Keratinocyte (primary cell): ENCODE measurements around the gene ETHE1. TPM values are rescaled to one million over a fixed set of nuclear protein-coding genes. Genes with fewer than 3 reads are reported as not detected.

Experiments
- DNase-seq: peaks from one replicate; pipeline ENCODE4 v3.0.0-alpha.2; 2011; ENCODE audit warnings: low read depth, missing footprints, low spot score
- FAIRE-seq: peaks from 2 replicates; lab custom pipeline; 2011; peaks lifted over from hg19 to GRCh38; lab: Jason Lieb, UNC
- H2AFZ ChIP-seq: 2 replicates; pipeline ENCODE4 v1.6.0; 2012; ENCODE audit warnings: low read length, control low read depth, inconsistent platforms; ENCODE audit not compliant: control insufficient read depth
- H3K27ac ChIP-seq: 2 replicates; pipeline ENCODE4 v1.5.1; 2011; ENCODE audit warnings: low read length; ENCODE audit not compliant: control insufficient read depth, insufficient read depth
- H3K27me3 ChIP-seq: 3 replicates; pipeline ENCODE4 v1.6.0; 2011; ENCODE audit warnings: low read length; ENCODE audit not compliant: control insufficient read depth, insufficient read depth; ENCODE audit errors: extremely low read depth
- H3K36me3 ChIP-seq, 2 experiments: 2 replicates in 1 of 2; 3 replicates in 1 of 2; pipeline ENCODE4 v1.5.1; 2011; ENCODE audit warnings: low read length in 2 of 2, mild to moderate bottlenecking in 1 of 2; ENCODE audit not compliant: control insufficient read depth in 2 of 2, insufficient read depth in 2 of 2; ENCODE audit errors: extremely low read depth in 1 of 2
- H3K4me1 ChIP-seq: 3 replicates; pipeline ENCODE4 v1.5.1; 2011; ENCODE audit warnings: low read length; ENCODE audit not compliant: control insufficient read depth, insufficient read depth; ENCODE audit errors: extremely low read depth
- H3K4me2 ChIP-seq: 3 replicates; pipeline ENCODE4 v1.6.0; 2011; ENCODE audit warnings: low read depth, low read length; ENCODE audit not compliant: control insufficient read depth, insufficient read depth; ENCODE audit errors: extremely low read depth
- H3K4me3 ChIP-seq, 3 experiments: fragments of 200-600 bp in 1 of 3; sonication (generic) in 1 of 3; 2 replicates in 2 of 3; 3 replicates in 1 of 3; pipeline ENCODE4 v1.5.1; 2011 to 2016; ENCODE audit warnings: low read length in 3 of 3, mild to moderate bottlenecking in 3 of 3, control low read depth in 2 of 3, inconsistent platforms in 1 of 3, low read depth in 1 of 3, mixed read lengths in 1 of 3, mixed run types in 1 of 3, moderate library complexity in 1 of 3; ENCODE audit not compliant: control insufficient read depth in 2 of 3, insufficient read depth in 2 of 3; ENCODE audit errors: extremely low read depth in 1 of 3
- H3K79me2 ChIP-seq: 2 replicates; pipeline ENCODE4 v1.6.0; 2012; ENCODE audit warnings: low read length; ENCODE audit not compliant: control insufficient read depth, insufficient read depth
- H3K9ac ChIP-seq: 3 replicates; pipeline ENCODE4 v1.6.0; 2011; ENCODE audit warnings: low read length; ENCODE audit not compliant: control insufficient read depth, insufficient read depth; ENCODE audit errors: extremely low read depth
- H3K9me1 ChIP-seq: 3 replicates; pipeline ENCODE4 v1.6.0; 2011; ENCODE audit warnings: low read length; ENCODE audit not compliant: control insufficient read depth, insufficient read depth; ENCODE audit errors: extremely low read depth
- H3K9me3 ChIP-seq: 2 replicates; pipeline ENCODE4 v1.5.1; 2012; ENCODE audit warnings: low read depth, low read length; ENCODE audit not compliant: control insufficient read depth
- H4K20me1 ChIP-seq: 3 replicates; pipeline ENCODE4 v1.6.0; 2011; ENCODE audit warnings: low read length; ENCODE audit not compliant: control insufficient read depth, insufficient read depth; ENCODE audit errors: extremely low read depth
- EZH2 ChIP-seq: IDR thresholded peaks from one replicate; pipeline ENCODE4 v1.6.1; 2012; ENCODE audit warnings: inconsistent platforms, mild to moderate bottlenecking, low read length, moderate library complexity
- dilution Hi-C: fragments of 300-500 bp; cut with MboI; formaldehyde crosslinking; loops from one replicate; pipeline ENCODE4 v1.7.0; 2020; ENCODE audit warnings: low sequenced_read_pairs; ENCODE audit not compliant: extremely low pct_ligation_motif_present
- polyA plus RNA-seq, 5 experiments: library from polyadenylated mRNA; depleted of rRNA in 3 of 5; stranded (reverse) in 3 of 5; stranded (forward) in 1 of 5; unstranded in 1 of 5; fragments of >200 nt; gene quantifications; 1 replicate in 1 of 5; 2 replicates in 3 of 5; 3 replicates in 1 of 5; pipeline versions ENCODE4 v1.2.1 to v1.2.3, GENCODE V29; 2011 to 2012; ENCODE audit warnings: missing spikeins in 2 of 5, low read depth in 1 of 5, low replicate concordance in 1 of 5
- TF ChIP-seq, protein P1 (sequence below), 3 experiments: IDR thresholded peaks in 1 of 3; conservative IDR thresholded peaks in 1 of 3; optimal IDR thresholded peaks in 1 of 3; 2 replicates in 2 of 3; 3 replicates in 1 of 3; pipeline versions ENCODE3 to v1.5.1; 2011; ENCODE audit warnings: low read length in 3 of 3, mild to moderate bottlenecking in 3 of 3, moderate library complexity in 2 of 3, control low read depth in 1 of 3, inconsistent platforms in 1 of 3; ENCODE audit not compliant: insufficient read depth in 2 of 3; ENCODE audit errors: extremely low read depth in 1 of 3

Gene ETHE1
- polyA plus RNA-seq, 1 donor (not counting 4 experiments of a cell fraction or from before 2014, with no cell fraction given), result 234 TPM

DNA sequence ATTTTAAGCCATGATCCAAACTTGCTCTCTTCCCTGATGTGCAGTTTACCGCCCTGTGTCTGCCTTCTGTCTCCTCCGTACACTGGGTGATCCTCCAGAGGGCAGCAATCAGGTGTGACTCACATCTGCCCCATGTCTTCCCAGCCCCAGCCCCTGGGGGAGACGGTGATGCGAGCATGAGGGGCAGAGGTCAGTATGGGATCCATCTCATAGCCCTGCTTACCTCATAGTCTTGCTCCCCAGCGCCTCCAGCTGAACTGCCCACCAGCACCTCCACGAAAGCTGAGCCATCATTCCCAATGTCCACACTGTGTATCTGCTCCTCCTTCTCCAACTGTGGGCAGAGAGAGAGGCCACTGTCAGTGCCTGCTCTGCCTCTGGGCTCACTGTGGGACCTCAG lies 33.7 kb upstream of the ETHE1 start:
- H2AFZ ChIP-seq, result no peak overlapping the region
- H3K36me3 ChIP-seq, result peaks cover 1 to 9% of the 10 kb centered on the region in 2 experiments
- H3K27ac ChIP-seq, result no peak overlapping the region
- H3K9me1 ChIP-seq, result no peaks in the 10 kb centered on the region
- no peaks in the 10 kb centered on the region for H3K27me3 ChIP-seq
- no peaks in the 10 kb centered on the region for H3K79me2 ChIP-seq
- TF ChIP-seq, protein P1, sequence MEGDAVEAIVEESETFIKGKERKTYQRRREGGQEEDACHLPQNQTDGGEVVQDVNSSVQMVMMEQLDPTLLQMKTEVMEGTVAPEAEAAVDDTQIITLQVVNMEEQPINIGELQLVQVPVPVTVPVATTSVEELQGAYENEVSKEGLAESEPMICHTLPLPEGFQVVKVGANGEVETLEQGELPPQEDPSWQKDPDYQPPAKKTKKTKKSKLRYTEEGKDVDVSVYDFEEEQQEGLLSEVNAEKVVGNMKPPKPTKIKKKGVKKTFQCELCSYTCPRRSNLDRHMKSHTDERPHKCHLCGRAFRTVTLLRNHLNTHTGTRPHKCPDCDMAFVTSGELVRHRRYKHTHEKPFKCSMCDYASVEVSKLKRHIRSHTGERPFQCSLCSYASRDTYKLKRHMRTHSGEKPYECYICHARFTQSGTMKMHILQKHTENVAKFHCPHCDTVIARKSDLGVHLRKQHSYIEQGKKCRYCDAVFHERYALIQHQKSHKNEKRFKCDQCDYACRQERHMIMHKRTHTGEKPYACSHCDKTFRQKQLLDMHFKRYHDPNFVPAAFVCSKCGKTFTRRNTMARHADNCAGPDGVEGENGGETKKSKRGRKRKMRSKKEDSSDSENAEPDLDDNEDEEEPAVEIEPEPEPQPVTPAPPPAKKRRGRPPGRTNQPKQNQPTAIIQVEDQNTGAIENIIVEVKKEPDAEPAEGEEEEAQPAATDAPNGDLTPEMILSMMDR (optimal IDR thresholded peaks at IDR 0.05 in 1 of 3, IDR thresholded peaks at IDR 0.05 in 1 of 3, conservative IDR thresholded peaks at IDR 0.05 in 1 of 3; ENCODE audit: extremely low read depth in 1 of 3, insufficient read depth in 2 of 3, low read length in 3 of 3), result peak in 2 of 3 experiments; percentile 24 to 50
- no peak for TF ChIP-seq EZH2
- H3K4me3 ChIP-seq, result no peak overlapping the region
- H3K9ac ChIP-seq, result no peak overlapping the region
- dilution Hi-C loops, result no loop called here
- H3K4me2 ChIP-seq, result no peak overlapping the region
- H4K20me1 ChIP-seq, result no peaks in the 10 kb centered on the region
- no peaks in the 10 kb centered on the region for H3K4me1 ChIP-seq
- FAIRE-seq, result no peak
- no peaks in the 10 kb centered on the region for H3K9me3 ChIP-seq
- DNase-seq, result no peak

DNA sequence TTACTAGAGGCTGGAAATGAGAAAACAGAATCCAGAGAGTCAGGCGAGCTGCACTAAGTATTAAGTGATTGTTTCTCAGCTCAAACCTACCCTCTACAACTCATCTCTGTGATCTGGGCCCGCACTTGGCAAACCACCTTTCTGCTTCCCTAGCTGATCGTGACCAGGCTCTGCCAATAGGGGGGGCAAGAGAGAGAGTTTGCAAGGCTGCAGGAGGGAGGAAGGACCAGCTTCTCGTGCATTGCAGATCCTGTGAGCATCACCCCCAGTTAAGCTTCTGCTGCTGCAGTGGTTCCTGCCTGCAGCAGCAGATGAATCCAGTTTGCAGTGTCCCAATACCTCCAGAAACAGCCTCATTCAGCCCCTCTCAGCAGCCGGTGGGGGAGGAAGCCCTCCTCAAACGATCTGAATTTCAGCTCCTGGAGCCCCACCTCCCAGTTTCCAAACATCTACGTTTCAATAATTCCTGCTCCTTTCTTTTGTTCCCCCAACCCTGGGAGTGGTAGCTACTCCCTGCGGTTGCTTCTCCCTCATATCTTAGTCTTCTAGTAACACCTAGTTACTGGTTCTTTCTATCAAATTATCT lies 28.3 kb upstream of the ETHE1 start:
- H2AFZ ChIP-seq, result no peak overlapping the region
- no peak overlapping the region for H3K27ac ChIP-seq
- H3K9me1 ChIP-seq, result no peaks in the 10 kb centered on the region
- H3K79me2 ChIP-seq, result no peaks in the 10 kb centered on the region
- no peaks in the 10 kb centered on the region for H4K20me1 ChIP-seq
- H3K4me3 ChIP-seq, result no peak overlapping the region
- dilution Hi-C loops, result no loop called here
- DNase-seq (no peak), FAIRE-seq (peak; percentile 62)
- H3K36me3 ChIP-seq, result peaks cover 8 to 28% of the 10 kb centered on the region in 2 experiments
- no peaks in the 10 kb centered on the region for H3K4me1 ChIP-seq
- H3K9ac ChIP-seq, result no peak overlapping the region
- H3K4me2 ChIP-seq, result no peak overlapping the region
- no peaks in the 10 kb centered on the region for H3K9me3 ChIP-seq
- TF ChIP-seq EZH2, result no peak
- TF ChIP-seq, protein P1 (optimal IDR thresholded peaks at IDR 0.05 in 1 of 3, IDR thresholded peaks at IDR 0.05 in 1 of 3, conservative IDR thresholded peaks at IDR 0.05 in 1 of 3; ENCODE audit: extremely low read depth in 1 of 3, insufficient read depth in 2 of 3, low read length in 3 of 3), result peak; percentile 87 to 92 (median 91)
- no peaks in the 10 kb centered on the region for H3K27me3 ChIP-seq
